H1 (cell line): ENCODE results near the gene CSPG5. TPM values are rescaled to one million over a fixed set of nuclear protein-coding genes. Genes with fewer than 3 reads are reported as not detected.
A peak's percentile ranks its signal among the peaks of the same experiment; 100 is the strongest.

Experiments used
- CTCF ChIA-PET: fragments of 300-600 bp; sonication (Branson Sonifier 250); formaldehyde crosslinking; loops from one replicate; lab custom pipeline; 2021; ENCODE audit not compliant: partially characterized antibody; lab: Charles Lee
- POLR2A ChIA-PET: fragments of 300-600 bp; sonication (Branson Sonifier 250); formaldehyde crosslinking; loops from one replicate; lab custom pipeline; 2021; ENCODE audit warnings: inconsistent platforms; ENCODE audit not compliant: partially characterized antibody; lab: Charles Lee
- DNase-seq, 2 experiments: peaks; one replicate each; pipeline versions ENCODE4 v3.0.0 to v3.0.0-alpha.2; 2010 to 2022; ENCODE audit warnings: low spot score in 2 of 2, low read depth in 1 of 2, mixed read lengths in 1 of 2
- FAIRE-seq: peaks from 2 replicates; lab custom pipeline; 2011; peaks lifted over from hg19 to GRCh38; lab: Jason Lieb, UNC
- H2AFZ ChIP-seq: 2 replicates; pipeline ENCODE4 v1.8.1; 2012; ENCODE audit warnings: low read length, inconsistent platforms
- H2AK5ac ChIP-seq: 2 replicates; pipeline ENCODE4 v1.6.1; 2013; ENCODE audit warnings: low read depth, low read length
- H2BK120ac ChIP-seq: replicated peaks from 2 replicates; pipeline ENCODE3; 2013; ENCODE audit warnings: low read depth, low read length, inconsistent platforms
- H2BK12ac ChIP-seq: 2 replicates; pipeline ENCODE4 v1.6.1; 2013; ENCODE audit warnings: low read depth, low read length
- H2BK15ac ChIP-seq: 2 replicates; pipeline ENCODE4 v1.6.1; 2013; ENCODE audit warnings: low read length
- H2BK20ac ChIP-seq: 2 replicates; pipeline ENCODE4 v1.6.1; 2013; ENCODE audit warnings: low read length
- H2BK5ac ChIP-seq: 2 replicates; pipeline ENCODE4 v1.6.1; 2013; ENCODE audit warnings: low read depth, low read length
- H3K14ac ChIP-seq: 2 replicates; pipeline ENCODE4 v1.6.1; 2013; ENCODE audit warnings: inconsistent platforms; ENCODE audit not compliant: insufficient read length
- H3K18ac ChIP-seq: 2 replicates; pipeline ENCODE4 v1.6.1; 2013; ENCODE audit warnings: low read length; ENCODE audit errors: extremely low read depth
- H3K23ac ChIP-seq: 2 replicates; pipeline ENCODE4 v1.6.1; 2013; ENCODE audit warnings: inconsistent platforms; ENCODE audit not compliant: insufficient read length
- H3K23me2 ChIP-seq: 2 replicates; pipeline ENCODE4 v1.6.1; 2013; ENCODE audit warnings: low read depth, low read length
- H3K27ac ChIP-seq: 2 replicates; pipeline ENCODE4 v1.6.1; 2011; ENCODE audit warnings: low read depth, low read length, inconsistent platforms
- H3K27me3 ChIP-seq, 4 experiments: replicated peaks in 1 of 4; 1 replicate in 1 of 4; 2 replicates in 3 of 4; pipeline versions ENCODE4 v1.6.1 to v1.8.1; 2011 to 2013; ENCODE audit warnings: low read length in 3 of 4, mild to moderate bottlenecking in 3 of 4, inconsistent platforms in 2 of 4, mixed read lengths in 2 of 4, moderate library complexity in 1 of 4; ENCODE audit not compliant: control insufficient read depth in 3 of 4, insufficient read depth in 3 of 4; ENCODE audit errors: extremely low read depth in 1 of 4
- H3K36me3 ChIP-seq, 4 experiments: 2 replicates each; pipeline versions ENCODE4 v1.6.1 to v1.8.1; 2011 to 2013; ENCODE audit warnings: mild to moderate bottlenecking in 4 of 4, low read length in 3 of 4, moderate library complexity in 2 of 4, control low read depth in 1 of 4, inconsistent platforms in 1 of 4; ENCODE audit not compliant: insufficient read depth in 4 of 4, control insufficient read depth in 2 of 4
- H3K4ac ChIP-seq: replicated peaks from 2 replicates; pipeline ENCODE3; 2013; ENCODE audit warnings: low read length, low read depth, mixed read lengths, inconsistent platforms; ENCODE audit not compliant: insufficient read length
- H3K4me1 ChIP-seq, 4 experiments: replicated peaks in 1 of 4; 1 replicate in 1 of 4; 2 replicates in 3 of 4; pipeline versions ENCODE4 v1.6.1 to v1.8.1; 2011 to 2013; ENCODE audit warnings: low read length in 3 of 4, inconsistent platforms in 2 of 4, mixed read lengths in 1 of 4; ENCODE audit not compliant: insufficient read depth in 4 of 4, control insufficient read depth in 3 of 4
- H3K4me2 ChIP-seq, 2 experiments: 2 replicates each; pipeline versions ENCODE4 v1.6.1 to v1.8.1; 2011 to 2013; ENCODE audit warnings: low read depth in 2 of 2, low read length in 2 of 2, control low read depth in 1 of 2, inconsistent platforms in 1 of 2, mild to moderate bottlenecking in 1 of 2; ENCODE audit not compliant: insufficient read depth in 1 of 2
- H3K4me3 ChIP-seq, 4 experiments: fragments of 200-600, 300-600 bp in 1 of 4; sonication (generic), shearing (Covaris generic), sonication (Bioruptor Twin) in 1 of 4; 2 replicates each; pipeline versions ENCODE4 v1.5.1 to v1.8.1; 2011 to 2016; ENCODE audit warnings: low read length in 4 of 4, low read depth in 3 of 4, control low read depth in 2 of 4, inconsistent platforms in 2 of 4, mild to moderate bottlenecking in 2 of 4, mixed read lengths in 1 of 4, moderate library complexity in 1 of 4; ENCODE audit not compliant: insufficient read depth in 2 of 4; ENCODE audit errors: extremely low read depth in 1 of 4
- H3K56ac ChIP-seq: replicated peaks from 2 replicates; pipeline ENCODE3; 2013; ENCODE audit warnings: low read depth, mild to moderate bottlenecking, mixed read lengths, low read length, inconsistent platforms; ENCODE audit not compliant: insufficient read length
- H3K79me1 ChIP-seq: 2 replicates; pipeline ENCODE4 v1.6.1; 2013; ENCODE audit warnings: low read depth, low read length, control low read depth
- H3K79me2 ChIP-seq, 2 experiments: 2 replicates each; pipeline versions ENCODE4 v1.6.1 to v1.8.1; 2012 to 2013; ENCODE audit warnings: low read length in 2 of 2, mild to moderate bottlenecking in 2 of 2, inconsistent platforms in 1 of 2; ENCODE audit not compliant: insufficient read depth in 2 of 2, control insufficient read depth in 1 of 2
- H3K9ac ChIP-seq, 4 experiments: replicated peaks in 1 of 4; 1 replicate in 1 of 4; 2 replicates in 3 of 4; pipeline versions ENCODE4 v1.6.1 to v1.8.1; 2011 to 2013; ENCODE audit warnings: low read depth in 3 of 4, low read length in 3 of 4, control low read depth in 2 of 4, mild to moderate bottlenecking in 2 of 4, moderate library complexity in 2 of 4, inconsistent platforms in 1 of 4; ENCODE audit errors: extremely low read depth in 1 of 4
- H3K9me3 ChIP-seq, 2 experiments: 2 replicates each; pipeline versions ENCODE4 v1.6.1 to v1.8.1; 2012 to 2013; ENCODE audit warnings: mild to moderate bottlenecking in 2 of 2, moderate library complexity in 2 of 2, control low read depth in 1 of 2, inconsistent platforms in 1 of 2, low read depth in 1 of 2, low read length in 1 of 2, mixed read lengths in 1 of 2; ENCODE audit not compliant: insufficient read depth in 2 of 2
- H4K20me1 ChIP-seq, 2 experiments: replicated peaks in 1 of 2; 2 replicates each; pipeline versions ENCODE3 to v1.8.1; 2011 to 2013; ENCODE audit warnings: inconsistent platforms in 2 of 2, low read length in 2 of 2, mild to moderate bottlenecking in 1 of 2; ENCODE audit not compliant: insufficient read depth in 2 of 2, control insufficient read depth in 1 of 2
- H4K5ac ChIP-seq: 2 replicates; pipeline ENCODE4 v1.6.1; 2013; ENCODE audit warnings: low read length, low read depth, mixed read lengths, inconsistent platforms; ENCODE audit not compliant: insufficient read length
- H4K8ac ChIP-seq: 2 replicates; pipeline ENCODE4 v1.8.0; 2013; ENCODE audit warnings: mild to moderate bottlenecking, moderate library complexity, low read length, inconsistent platforms; ENCODE audit not compliant: insufficient read depth; ENCODE audit errors: extremely low read depth
- H4K91ac ChIP-seq: replicated peaks from 2 replicates; pipeline ENCODE3; 2013; ENCODE audit warnings: low read length, mixed read lengths, inconsistent platforms; ENCODE audit not compliant: insufficient read length
- E2F6 ChIP-seq: IDR thresholded peaks from 2 replicates; pipeline ENCODE4 v1.6.1; 2012; ENCODE audit warnings: inconsistent platforms
- EGR1 ChIP-seq: IDR thresholded peaks from 2 replicates; pipeline ENCODE4 v1.6.1; 2011; ENCODE audit warnings: low read depth, low read length, borderline replicate concordance
- EZH2 ChIP-seq: fragments of 200-600 bp; sonication (generic); IDR thresholded peaks from 2 replicates; pipeline ENCODE4 v1.7.1; 2012; ENCODE audit warnings: low read depth, mild to moderate bottlenecking, moderate library complexity, low read length, inconsistent platforms; ENCODE audit not compliant: severe bottlenecking
- FOSL1 ChIP-seq: IDR thresholded peaks from 2 replicates; pipeline ENCODE4 v1.6.1; 2011; ENCODE audit warnings: mild to moderate bottlenecking, low read depth, low read length, moderate library complexity; ENCODE audit not compliant: insufficient read depth
- MAX ChIP-seq: IDR thresholded peaks from 2 replicates; pipeline ENCODE4 v1.6.1; 2012; ENCODE audit warnings: inconsistent platforms
- NANOG ChIP-seq: IDR thresholded peaks from 2 replicates; pipeline ENCODE4 v1.6.1; 2011; ENCODE audit warnings: low read length, low read depth, mild to moderate bottlenecking, inconsistent platforms; ENCODE audit not compliant: insufficient read depth, poor library complexity, severe bottlenecking
- NRF1 ChIP-seq: IDR thresholded peaks from 2 replicates; pipeline ENCODE4 v1.6.1; 2011; ENCODE audit warnings: mild to moderate bottlenecking, low read depth, low read length, improper control_type of control experiment
- PHF8 ChIP-seq: fragments of 200-600 bp; sonication (generic); conservative IDR thresholded peaks from 2 replicates; pipeline ENCODE4 v1.7.1; 2012; ENCODE audit warnings: low read depth, mild to moderate bottlenecking, inconsistent platforms, low read length, moderate library complexity
- SUZ12 ChIP-seq: fragments of 200-600 bp; sonication (generic); IDR thresholded peaks from 2 replicates; pipeline ENCODE4 v1.6.1; 2012; ENCODE audit warnings: mild to moderate bottlenecking, inconsistent platforms, low read length, moderate library complexity, mixed read lengths
- TCF12 ChIP-seq: IDR thresholded peaks from 2 replicates; pipeline ENCODE4 v1.6.1; 2011; ENCODE audit warnings: low read depth, mild to moderate bottlenecking, low read length
- WGBS, 2 experiments: shearing (Covaris generic) in 1 of 2; methylation state at CpG; one replicate each; pipeline versions ENCODE4 v1.1.6 to v1.1.7; 2013 to 2015; ENCODE audit warnings: low lambda C conversion rate in 2 of 2, mixed read lengths in 2 of 2, inconsistent platforms in 1 of 2, low coverage in 1 of 2, missing lambda C conversion rate in 1 of 2; ENCODE audit not compliant: insufficient replicate concordance in 2 of 2, insufficient coverage in 1 of 2, insufficient read length in 1 of 2; ENCODE audit errors: extremely low coverage in 1 of 2, missing lambda C conversion rate in 1 of 2; 5-methylcytosine and 5-hydroxymethylcytosine counted together
- polyA plus RNA-seq, 7 experiments: library from polyadenylated mRNA; depleted of rRNA in 3 of 7; stranded (reverse) in 5 of 7; unstranded in 2 of 7; fragments of >200 nt in 5 of 7; fragments of 200-250 nt in 2 of 7; gene quantifications; 1 replicate in 5 of 7; 2 replicates in 1 of 7; 4 replicates in 1 of 7; pipeline versions ENCODE4 v1.2.1 to v1.2.3, GENCODE V29; 2011 to 2013; ENCODE audit warnings: missing spikeins in 2 of 7, mixed read lengths in 2 of 7
- total RNA-seq: library from RNA; stranded (reverse); fragmentation: NEBNext Ultra II Directional; extraction: Animal tissue kit (Norgen Biotek cat#: 25700); gene quantifications from 2 replicates; pipeline ENCODE4 v1.2.1, GENCODE V29; 2021

The CSPG5 gene
- total and polyA plus RNA-seq, 2 of the 8 experiments (the other 6 are each of a cell fraction or from before 2014, with no cell fraction given), result 2.1 to 7.4 TPM

- no peaks in the 10 kb centered on the region for H4K20me1 ChIP-seq
- no peak overlapping the region for H4K91ac ChIP-seq
- H3K23me2 ChIP-seq, result peaks cover 7% of the 10 kb centered on the region; the same call in 1 of the 2 replicates
- H2BK15ac ChIP-seq, result no peak overlapping the region
- H2AFZ ChIP-seq, result no peak overlapping the region; the same call in 1 of the 2 replicates
- no peaks in the 10 kb centered on the region for H3K9me3 ChIP-seq
- no peak overlapping the region for H2BK120ac ChIP-seq
- peak overlapping the region; percentile 54 to 88 for H3K4me2 ChIP-seq
- H3K79me1 ChIP-seq, result no peaks in the 10 kb centered on the region
- ChIA-PET POLR2A (interaction anchor here (0.6 to 1.9 kb wide), 4 partner anchors 9 to 253 kb away, joined by 3 to 7 read pairs (median 3); no protein-coding TSS in a partner anchor), CTCF (interaction anchor here (1.0 to 1.8 kb wide), 5 partner anchors 12 to 156 kb away, joined by 3 to 12 read pairs (median 5); no protein-coding TSS in a partner anchor)
- no peak overlapping the region for H2AK5ac ChIP-seq
- H4K5ac ChIP-seq, result no peak overlapping the region
- H3K27ac ChIP-seq, result no peak overlapping the region
- H3K14ac ChIP-seq, result no peak overlapping the region
- H3K9ac ChIP-seq, result no peak overlapping the region
- no peak overlapping the region for H2BK5ac ChIP-seq
- H3K36me3 ChIP-seq, result no peaks in the 10 kb centered on the region
- no peak overlapping the region for H2BK12ac ChIP-seq
- H3K79me2 ChIP-seq, result no peaks in the 10 kb centered on the region
- FAIRE-seq (no peak), DNase-seq (peak in 1 of 2 experiments; percentile 67)
- no peak overlapping the region for H2BK20ac ChIP-seq
- 30% methylated on average over 24 of the region's 49 CpGs; no CpG with 5 or more reads in 1 of the 2 experiments for WGBS, 2 experiments
- H3K4me3 ChIP-seq, result peak overlapping the region in 3 of 4 experiments; percentile 27 to 68 (median 34); a peak in 7 of 8 replicates
- H3K4me1 ChIP-seq, result peaks cover 0 to 11% (median 3%) of the 10 kb centered on the region in 4 experiments; a peak in 4 of 7 replicates
- no peak overlapping the region for H3K23ac ChIP-seq
- H3K18ac ChIP-seq, result no peak overlapping the region
- peak overlapping the region; percentile 57; the same call in 1 of the 2 replicates for H4K8ac ChIP-seq
- H3K56ac ChIP-seq, result no peak overlapping the region
- peaks cover 12 to 34% (median 26%) of the 10 kb centered on the region in 4 experiments for H3K27me3 ChIP-seq
- no peak overlapping the region for H3K4ac ChIP-seq
- peak; percentile 67 for TF ChIP-seq MAX
- no peak for TF ChIP-seq PHF8
- no peak for TF ChIP-seq NANOG
- TF ChIP-seq NRF1, result no peak
- TF ChIP-seq TCF12, result no peak
- peak; percentile 75 for TF ChIP-seq E2F6
- TF ChIP-seq FOSL1, result no peak
- peak; percentile 24 for TF ChIP-seq EZH2
- peak; percentile 50 for TF ChIP-seq SUZ12
- no peak for TF ChIP-seq EGR1
Observed at GRCh38 chr3:47577583-47578118, 1.0 kb downstream of the CSPG5 start.
